DMS53 treated with DMSO at 0.1 percent for 48 hours (cell line): ENCODE data around the gene SPATS2.
A peak's percentile ranks its signal among the peaks of the same experiment; 100 is the strongest.

Experiments
- DNase-seq: peaks from one replicate; lab custom pipeline; 2025; ENCODE audit not compliant: unreplicated experiment; lab: John Stamatoyannopoulos, UW

SPATS2 gene

GRCh38 chr12:49539406-49540228, 172.4 kb downstream of the SPATS2 start:
- DNase-seq: no peak

DNA sequence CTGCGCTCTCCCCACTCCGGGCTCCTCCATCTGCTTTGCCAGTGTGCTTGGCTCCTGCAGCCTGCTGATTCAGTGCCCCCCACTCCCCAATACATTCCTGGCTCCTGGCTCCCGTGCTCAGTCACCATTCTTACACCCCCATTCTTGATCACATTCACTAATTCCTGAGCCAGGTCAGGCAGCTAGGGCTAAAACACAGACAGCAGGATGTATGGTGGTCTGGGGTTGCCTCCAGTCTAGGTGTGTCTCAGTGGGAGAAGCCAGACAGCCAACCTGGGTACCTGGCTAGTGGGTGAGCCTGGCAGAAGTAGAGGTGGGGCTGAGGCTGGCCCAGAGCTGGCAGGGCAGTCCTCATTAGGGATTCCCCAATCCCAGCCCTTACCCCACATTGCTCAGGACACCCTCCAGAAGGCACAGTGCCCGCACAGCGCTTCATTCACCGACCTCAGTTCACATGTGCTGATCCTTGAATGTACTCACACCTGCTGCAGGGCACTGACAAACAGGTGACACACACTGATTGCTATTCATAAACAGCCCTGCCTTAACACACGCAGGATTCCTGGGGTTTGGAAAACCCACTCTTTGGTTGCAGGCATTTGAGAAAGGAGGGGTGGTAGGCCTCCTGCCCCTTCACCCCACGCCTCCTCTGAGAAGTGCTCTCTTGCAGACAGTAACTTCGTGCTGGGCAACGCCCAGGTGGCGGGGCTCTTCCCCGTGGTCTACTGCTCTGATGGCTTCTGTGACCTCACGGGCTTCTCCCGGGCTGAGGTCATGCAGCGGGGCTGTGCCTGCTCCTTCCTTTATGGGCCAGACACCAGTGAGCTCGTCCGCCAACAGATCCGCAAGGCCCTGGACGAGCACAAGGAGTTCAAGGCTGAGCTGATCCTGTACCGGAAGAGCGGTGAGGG, 173.2 kb downstream of the SPATS2 start:
- DNase-seq: peak; percentile 23

GRCh38 chr12:49541140-49541861, 174.0 kb downstream of the SPATS2 start:
- DNase-seq: no peak

- DNase-seq: no peak
Measured at GRCh38 chr12:49541911-49542505, 174.7 kb downstream of the SPATS2 start.

GRCh38 chr12:49542592-49543160, 175.4 kb downstream of the SPATS2 start:
- DNase-seq: no peak

DNA sequence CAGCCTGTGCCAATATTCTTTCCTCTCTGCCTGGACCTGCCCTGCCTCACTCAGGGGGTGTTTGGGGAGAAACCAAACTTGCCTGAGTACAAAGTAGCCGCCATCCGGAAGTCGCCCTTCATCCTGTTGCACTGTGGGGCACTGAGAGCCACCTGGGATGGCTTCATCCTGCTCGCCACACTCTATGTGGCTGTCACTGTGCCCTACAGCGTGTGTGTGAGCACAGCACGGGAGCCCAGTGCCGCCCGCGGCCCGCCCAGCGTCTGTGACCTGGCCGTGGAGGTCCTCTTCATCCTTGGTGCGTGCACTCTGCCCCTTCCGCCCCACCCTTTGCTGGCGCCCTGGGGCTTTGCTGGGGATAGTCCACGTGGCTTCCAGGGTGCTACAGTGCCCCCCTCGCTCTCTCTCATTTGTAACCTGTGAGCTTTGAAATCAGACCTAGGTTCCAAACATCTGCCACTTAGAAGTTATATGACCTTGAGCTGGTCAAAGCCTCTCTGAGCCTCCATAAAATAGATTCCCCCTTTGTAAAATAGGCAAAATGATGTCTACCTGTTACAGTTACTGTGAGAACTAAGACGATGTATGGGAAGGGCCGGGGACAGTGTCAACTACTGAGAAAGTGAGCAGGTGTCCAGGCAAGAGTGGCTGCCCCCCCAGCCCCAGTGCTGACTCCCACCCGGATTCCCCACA, 176.1 kb downstream of the SPATS2 start:
- no peak for DNase-seq

DNA sequence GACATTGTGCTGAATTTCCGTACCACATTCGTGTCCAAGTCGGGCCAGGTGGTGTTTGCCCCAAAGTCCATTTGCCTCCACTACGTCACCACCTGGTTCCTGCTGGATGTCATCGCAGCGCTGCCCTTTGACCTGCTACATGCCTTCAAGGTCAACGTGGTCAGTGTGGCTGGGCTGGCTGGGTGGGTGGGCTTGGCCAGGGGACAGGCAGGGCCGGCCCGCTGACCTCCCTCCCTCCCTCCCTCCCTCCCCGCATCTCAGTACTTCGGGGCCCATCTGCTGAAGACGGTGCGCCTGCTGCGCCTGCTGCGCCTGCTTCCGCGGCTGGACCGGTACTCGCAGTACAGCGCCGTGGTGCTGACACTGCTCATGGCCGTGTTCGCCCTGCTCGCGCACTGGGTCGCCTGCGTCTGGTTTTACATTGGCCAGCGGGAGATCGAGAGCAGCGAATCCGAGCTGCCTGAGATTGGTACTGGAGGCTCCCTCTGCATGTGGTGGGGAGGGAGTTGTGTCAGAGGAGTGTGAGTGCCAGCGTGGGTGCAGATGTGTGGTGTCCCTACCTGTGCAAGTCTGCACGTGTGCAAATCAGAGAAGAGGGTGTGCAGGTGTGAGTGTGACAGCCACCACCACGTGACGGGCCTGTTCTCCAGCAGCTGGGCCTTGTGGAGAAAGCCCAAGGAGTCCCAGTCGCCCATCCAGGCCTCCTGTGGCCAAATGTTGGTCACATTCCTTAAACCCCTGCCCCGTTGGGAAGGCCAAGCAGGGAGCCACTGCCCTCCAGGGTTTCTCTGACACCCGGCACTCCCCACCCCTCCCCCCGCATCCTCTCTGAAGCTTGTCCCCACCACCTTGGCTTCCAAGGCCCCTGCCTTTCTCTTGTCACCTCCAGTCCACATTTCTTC, 176.9 kb downstream of the SPATS2 start:
- no peak for DNase-seq

DNA sequence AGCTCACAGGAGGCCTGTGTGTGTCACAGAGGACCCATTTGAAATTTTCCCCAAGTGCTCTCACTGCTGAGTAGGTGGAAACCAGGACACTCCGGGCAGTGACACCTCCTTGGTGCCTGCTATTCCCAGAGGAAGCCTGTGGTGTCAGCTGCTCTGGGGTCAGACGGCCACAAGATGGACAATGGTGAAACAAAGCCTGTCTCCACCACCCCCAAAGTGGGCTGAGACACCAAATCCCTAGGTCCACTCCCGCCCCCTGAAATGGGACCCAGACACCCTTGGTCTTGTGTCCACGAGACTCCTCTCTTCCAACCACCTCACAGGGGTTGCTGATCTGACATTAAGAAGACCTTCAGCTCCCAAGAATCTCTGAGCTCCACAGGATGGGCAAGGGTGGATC, 178.6 kb downstream of the SPATS2 start:
- no peak for DNase-seq

GRCh38 chr12:49546481-49546880, 179.2 kb downstream of the SPATS2 start:
- no peak for DNase-seq

GRCh38 chr12:49547090-49547690, 179.9 kb downstream of the SPATS2 start:
- DNase-seq: no peak

GRCh38 chr12:49548481-49548821, 181.2 kb downstream of the SPATS2 start:
- DNase-seq: no peak

GRCh38 chr12:49548822-49549648, 181.8 kb downstream of the SPATS2 start:
- peak; percentile 43 for DNase-seq

- peak; percentile 78 for DNase-seq
Measured at GRCh38 chr12:49549735-49550692, 182.8 kb downstream of the SPATS2 start.

GRCh38 chr12:49550693-49551252, 183.5 kb downstream of the SPATS2 start:
- no peak for DNase-seq

GRCh38 chr12:49552014-49552413, 184.8 kb downstream of the SPATS2 start:
- no peak for DNase-seq

- no peak for DNase-seq
Measured at GRCh38 chr12:49552425-49552824, 185.2 kb downstream of the SPATS2 start.
